Activated CD8-positive, alpha-beta memory T cell treated with anti-CD3 and anti-CD28 coated beads for 36 hours (primary cell): ENCODE measurements around the gene SSBP4. TPM values are rescaled to one million over a fixed set of nuclear protein-coding genes. Genes with fewer than 3 reads are reported as not detected.

ENCODE experiments used
- CTCF ChIA-PET: fragments of 350-600 bp; sonication (Branson Sonifier 250); formaldehyde crosslinking; loops from one replicate; lab custom pipeline; 2021; ENCODE audit warnings: antibody characterized with exemption; lab: Charles Lee
- POLR2A ChIA-PET: fragments of 350-600 bp; sonication (Branson Sonifier 250); formaldehyde crosslinking; loops from one replicate; lab custom pipeline; 2021; ENCODE audit warnings: antibody characterized with exemption; lab: Charles Lee
- total RNA-seq, 2 experiments: library from RNA; stranded (reverse); gene quantifications; one replicate each; pipeline ENCODE4 v1.2.3, GENCODE V29; 2021

Gene SSBP4
- total RNA-seq, 2 experiments from 2014 or later = 151 to 158 TPM

- ChIA-PET POLR2A (no interaction called here), CTCF (no interaction called here)
Measured at GRCh38 chr19:18445262-18445948, 26.2 kb downstream of the SSBP4 start.

DNA sequence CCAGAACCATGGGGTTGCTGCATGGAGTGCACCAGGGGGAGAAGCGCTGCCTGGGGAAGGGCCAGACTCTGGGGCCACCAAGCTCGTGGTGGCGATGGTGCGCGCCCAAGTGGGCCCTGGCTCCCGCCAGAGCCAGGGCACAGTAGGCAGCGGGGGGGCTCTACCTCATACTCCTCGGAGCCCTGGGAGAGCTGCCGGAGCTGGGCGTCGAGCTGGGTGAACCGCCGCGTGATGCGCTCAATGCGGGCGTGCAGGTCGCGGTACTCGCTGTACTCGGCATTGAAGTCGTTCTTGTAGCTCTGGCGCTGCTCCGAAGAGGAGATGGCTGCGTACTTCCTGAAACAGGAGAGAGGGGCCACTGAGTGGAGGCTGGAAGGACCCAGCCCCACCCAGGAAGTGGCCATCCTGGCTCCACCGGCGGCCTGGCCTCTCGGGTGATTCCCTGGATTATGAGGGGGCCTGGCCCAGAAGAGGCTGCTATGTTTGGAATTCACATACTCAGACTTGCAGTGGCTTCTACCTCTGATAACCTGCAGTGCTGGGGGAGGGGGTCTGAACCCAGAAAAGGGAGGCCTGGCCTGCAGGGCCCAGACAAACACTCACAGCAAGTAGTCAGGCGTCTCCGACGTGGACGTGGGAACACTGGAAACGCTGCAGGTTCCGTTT, 27.1 kb downstream of the SSBP4 start:
- ChIA-PET POLR2A (no interaction called here), CTCF (no interaction called here)

- POLR2A ChIA-PET = no interaction called here
- CTCF ChIA-PET = interaction anchor here (0.8 kb wide), 1 partner anchor 23 kb away, joined by 3 read pairs; no protein-coding TSS in a partner anchor
Measured at GRCh38 chr19:18446811-18447359, 27.7 kb downstream of the SSBP4 start.

GRCh38 chr19:18449552-18449951, 30.4 kb downstream of the SSBP4 start:
- ChIA-PET CTCF (interaction anchor here (0.7 to 2.2 kb wide), 3 partner anchors 9 to 414 kb away, joined by 3 to 9 read pairs (median 6); partner anchors contain the start of gene SSBP4), POLR2A (no interaction called here)

GRCh38 chr19:18450021-18450930, 31.1 kb downstream of the SSBP4 start:
- CTCF ChIA-PET = interaction anchor here (0.7 to 4.3 kb wide), 29 partner anchors 9 to 414 kb away, joined by 3 to 20 read pairs (median 4); partner anchors contain the start of genes REX1BD, SSBP4 and UBA52
- POLR2A ChIA-PET = no interaction called here

DNA sequence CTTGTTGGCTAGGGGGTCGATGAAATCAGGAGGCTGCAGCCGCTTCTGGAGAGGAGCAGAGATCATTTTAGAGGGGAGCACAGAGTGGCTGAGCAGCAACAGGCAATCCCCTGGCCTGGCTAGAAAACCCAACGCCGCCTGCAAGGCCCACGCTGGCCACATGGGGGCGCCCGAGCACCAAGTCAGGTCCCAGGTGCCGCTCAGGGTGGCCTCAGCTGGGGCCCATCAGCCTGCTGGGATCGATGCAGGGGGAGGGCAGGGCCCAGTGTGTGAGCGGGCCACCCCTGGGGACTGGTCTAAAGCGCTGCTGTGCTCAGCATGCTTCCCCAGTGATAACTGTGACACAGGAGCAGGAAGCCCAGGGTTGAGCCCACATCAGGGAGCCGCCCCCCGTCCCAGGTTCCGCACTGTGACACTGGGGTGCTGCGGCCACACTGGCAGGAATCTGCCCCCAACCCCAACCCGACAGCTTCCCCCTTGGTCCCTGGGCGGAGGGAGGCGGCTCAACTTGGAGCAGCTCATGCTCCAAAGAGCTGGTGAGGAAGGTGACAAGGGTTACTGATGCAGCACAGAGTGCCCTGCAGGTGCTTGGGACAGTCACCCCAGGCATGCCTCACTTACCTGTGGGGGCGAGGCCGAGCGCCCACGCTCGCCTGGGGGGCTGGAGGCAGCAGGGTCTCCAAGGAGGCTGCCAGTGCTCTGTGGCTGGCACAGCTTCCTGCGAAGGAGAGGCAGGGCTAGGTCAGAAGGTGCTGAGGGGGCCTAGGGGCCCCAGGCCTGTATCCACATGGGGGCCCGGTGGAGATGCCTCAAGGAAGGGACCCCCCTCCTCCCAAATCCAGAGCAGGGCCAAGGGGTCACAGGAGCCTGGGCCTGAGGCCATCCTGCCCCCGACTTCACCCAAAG, 32.0 kb downstream of the SSBP4 start:
- ChIA-PET POLR2A (no interaction called here), CTCF (interaction anchor here (0.6 to 4.3 kb wide), 34 partner anchors 8 to 396 kb away, joined by 3 to 20 read pairs (median 3); partner anchors contain the start of genes REX1BD, SSBP4 and UBA52)

GRCh38 chr19:18452386-18452785, 33.2 kb downstream of the SSBP4 start:
- CTCF ChIA-PET = interaction anchor here (0.6 to 4.3 kb wide), 3 partner anchors 10 to 395 kb away, joined by 3 to 20 read pairs (median 5); no protein-coding TSS in a partner anchor

DNA sequence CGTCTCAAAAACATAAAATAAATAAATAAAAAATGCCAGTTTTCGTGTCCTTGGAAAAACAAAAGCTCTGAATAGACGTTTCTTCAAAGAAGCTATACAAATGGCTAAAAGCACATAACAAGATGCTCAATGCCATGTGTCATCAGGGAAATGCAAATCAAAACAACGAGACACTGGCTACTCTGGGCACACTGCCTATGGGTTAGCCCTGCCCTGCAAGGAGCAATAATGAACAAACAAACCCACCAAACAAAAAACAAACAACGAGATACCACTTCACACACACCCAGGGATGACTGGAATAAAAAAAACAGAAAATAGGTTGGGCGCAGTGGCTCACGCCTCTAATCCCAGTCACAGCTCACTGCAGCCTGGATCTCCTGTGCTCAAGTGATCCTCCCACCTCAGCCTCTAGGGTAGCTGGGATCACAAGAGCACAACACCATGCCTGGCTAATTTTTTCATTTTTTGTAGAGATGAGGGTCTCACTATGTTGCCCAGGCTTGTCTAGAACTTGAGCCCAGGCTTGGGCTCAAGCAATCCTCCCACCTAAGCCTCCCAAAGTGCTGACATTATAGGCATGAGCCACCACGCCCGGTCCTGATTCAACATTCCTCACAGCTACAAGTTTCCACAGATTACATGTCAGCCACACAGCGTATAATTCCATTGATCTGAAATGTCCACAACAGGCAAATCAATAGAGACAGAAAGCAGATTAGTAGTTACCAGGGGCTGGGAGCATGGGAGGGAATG, 34.2 kb downstream of the SSBP4 start:
- ChIA-PET POLR2A (no interaction called here), CTCF (interaction anchor here (1.4 to 4.3 kb wide), 2 partner anchors 9 to 68 kb away, joined by 3 to 20 read pairs; partner anchors contain the start of gene ELL)

More at GRCh38 chr19:18452386-18452785, 33.2 kb downstream of the SSBP4 start:
- POLR2A ChIA-PET = no interaction called here

DNA sequence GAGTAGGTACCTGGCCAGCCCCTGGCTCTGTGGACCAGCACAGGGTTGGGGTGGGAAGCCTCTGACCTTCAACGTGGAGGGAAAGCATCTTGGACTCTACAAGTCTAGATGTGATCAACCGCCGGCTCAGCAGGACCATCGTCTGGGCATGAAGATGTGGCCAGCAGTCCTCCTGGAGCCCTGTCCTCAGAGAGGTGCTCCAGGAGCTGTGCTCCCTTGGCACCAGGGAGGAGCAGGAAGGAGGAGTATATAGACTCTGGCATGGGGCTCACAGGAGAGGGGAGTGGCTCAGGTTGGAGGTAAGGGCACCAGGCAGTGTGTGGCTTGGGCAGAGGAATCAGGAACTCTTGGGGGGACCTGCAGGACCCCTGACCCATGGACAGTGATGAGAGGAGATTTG, 37.1 kb downstream of the SSBP4 start:
- CTCF ChIA-PET = interaction anchor here (1.1 kb wide), 2 partner anchors 13 to 70 kb away, joined by 3 read pairs; partner anchors contain the start of gene GDF15
- POLR2A ChIA-PET = no interaction called here

DNA sequence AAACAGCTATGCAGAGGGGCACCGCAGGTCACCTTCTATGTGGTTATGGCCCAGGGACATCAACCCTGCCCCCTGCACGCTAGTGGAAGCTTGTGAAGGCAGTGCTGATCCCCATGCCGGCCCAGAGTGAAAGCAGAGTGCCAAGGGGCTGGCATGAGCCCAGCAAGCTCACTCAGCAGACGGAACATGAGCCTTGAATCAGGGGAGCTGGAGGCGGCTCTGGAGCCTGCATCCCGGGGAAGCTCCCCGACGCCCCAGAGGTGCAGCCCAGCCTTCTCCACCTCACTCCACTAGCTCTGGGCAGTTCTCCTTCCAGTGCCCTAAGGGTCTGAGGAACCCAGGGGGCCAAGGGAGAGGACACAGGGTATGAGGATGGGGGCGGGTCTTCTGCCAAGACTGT, 37.8 kb downstream of the SSBP4 start:
- ChIA-PET POLR2A (interaction anchor here (0.6 kb wide), 1 partner anchor 114 kb away, joined by 10 read pairs; no protein-coding TSS in a partner anchor), CTCF (interaction anchor here (1.1 kb wide), 2 partner anchors 12 to 71 kb away, joined by 3 read pairs; partner anchors contain the start of gene GDF15)

DNA sequence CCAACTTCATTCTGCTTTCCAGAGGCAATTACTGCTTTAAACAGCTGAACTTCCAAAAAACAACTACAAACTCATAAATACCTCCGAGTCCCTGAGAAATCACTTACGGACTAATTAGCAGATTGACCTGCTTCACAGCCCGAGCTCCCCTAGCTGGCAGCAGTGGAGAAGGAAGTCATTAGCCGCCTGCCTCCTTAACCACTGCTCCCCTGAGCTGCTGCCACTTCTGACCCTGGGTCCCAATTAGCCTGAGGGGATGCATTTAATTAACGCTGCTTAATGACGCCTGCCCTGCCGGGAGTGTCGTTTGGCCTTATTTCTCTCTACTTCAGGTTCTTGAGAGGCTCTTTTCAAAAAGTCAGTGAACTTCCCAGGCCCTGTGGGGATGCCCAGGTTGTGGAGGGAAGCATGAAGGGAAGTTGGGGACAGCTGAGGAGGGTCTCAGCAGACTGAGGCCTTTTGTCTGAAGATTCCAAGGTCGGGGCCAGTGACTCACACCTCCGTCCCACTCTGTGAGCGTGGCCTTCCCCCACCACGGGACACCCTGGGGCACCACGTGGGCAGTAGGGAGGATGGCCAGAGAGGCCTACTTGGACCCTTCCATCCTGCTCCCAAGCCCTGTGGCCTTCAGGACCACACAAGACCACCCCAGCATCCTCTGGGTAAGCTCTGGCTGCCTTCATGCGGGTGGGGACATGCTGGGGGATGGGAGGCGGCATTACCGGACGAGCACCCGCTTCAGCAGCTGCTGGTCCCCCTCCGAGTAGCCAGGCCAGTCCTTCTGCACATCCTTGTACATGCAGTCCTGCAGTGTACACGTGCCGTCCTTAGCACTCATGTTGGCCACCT, 38.5 kb downstream of the SSBP4 start:
- ChIA-PET CTCF (interaction anchor here (1.1 kb wide), 1 partner anchor 72 kb away, joined by 3 read pairs; the partner anchor contains the start of gene GDF15), POLR2A (interaction anchor here (0.6 kb wide), 1 partner anchor 113 kb away, joined by 10 read pairs; no protein-coding TSS in a partner anchor)

DNA sequence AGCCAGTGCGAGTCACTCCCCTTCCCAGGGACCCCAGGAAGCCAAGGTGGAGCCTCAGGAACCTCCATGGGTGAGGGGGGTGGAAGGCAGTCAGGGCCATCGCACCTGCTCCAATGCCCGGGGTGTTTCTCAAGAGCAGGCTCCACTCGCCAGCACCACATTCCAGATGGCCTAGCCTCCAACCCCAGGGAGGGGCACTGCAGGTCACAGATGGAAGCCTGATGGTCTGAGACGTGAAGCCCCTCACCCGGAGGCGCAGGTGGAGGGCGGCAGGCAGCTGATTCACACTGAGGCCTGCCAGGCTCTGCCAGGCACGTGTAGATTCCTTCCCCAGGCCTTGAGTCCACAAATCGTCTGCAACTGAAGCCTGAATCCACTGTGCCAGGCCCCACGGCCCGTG, 41.7 kb downstream of the SSBP4 start:
- ChIA-PET CTCF (interaction anchor here (2.3 to 2.7 kb wide), 2 partner anchors 9 to 21 kb away, joined by 8 to 20 read pairs; no protein-coding TSS in a partner anchor), POLR2A (no interaction called here)

GRCh38 chr19:18461471-18461870, 42.3 kb downstream of the SSBP4 start:
- POLR2A ChIA-PET = interaction anchor here (0.7 kb wide), 1 partner anchor 42 kb away, joined by 6 read pairs; the partner anchor contains the start of gene SSBP4
- CTCF ChIA-PET = interaction anchor here (0.6 to 2.7 kb wide), 7 partner anchors 9 to 51 kb away, joined by 3 to 20 read pairs (median 3); no protein-coding TSS in a partner anchor

DNA sequence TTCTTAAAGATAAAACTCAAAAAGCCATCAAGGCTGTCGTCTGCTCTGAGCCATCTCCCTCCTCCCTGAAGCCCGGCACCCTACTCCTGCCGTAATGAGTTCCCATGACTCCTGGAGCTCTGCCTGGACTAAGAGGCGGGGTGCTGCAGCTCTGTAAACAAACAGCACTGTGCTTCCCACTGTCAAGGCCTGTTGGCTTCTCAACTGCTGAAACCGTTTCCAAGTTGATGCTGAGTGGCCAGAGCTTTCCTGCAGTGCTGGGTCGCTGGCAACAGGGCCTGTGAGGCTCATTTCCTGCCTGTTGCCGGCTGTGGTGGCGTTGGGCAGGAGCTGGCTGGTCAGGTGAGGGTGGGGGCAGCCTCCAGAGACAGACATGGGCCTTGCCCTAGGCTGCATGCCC, 45.4 kb downstream of the SSBP4 start:
- ChIA-PET CTCF (interaction anchor here (1.9 kb wide), 1 partner anchor 14 kb away, joined by 6 read pairs; no protein-coding TSS in a partner anchor), POLR2A (no interaction called here)

GRCh38 chr19:18465214-18465963, 46.2 kb downstream of the SSBP4 start:
- ChIA-PET POLR2A (interaction anchor here (0.5 kb wide), 1 partner anchor 256 kb away, joined by 4 read pairs; no protein-coding TSS in a partner anchor), CTCF (interaction anchor here (1.3 to 1.9 kb wide), 2 partner anchors 14 to 55 kb away, joined by 6 to 7 read pairs; no protein-coding TSS in a partner anchor)
